ENCODE data around the gene UBTD2.

- no peak for TF ChIP-seq CTCF (IDR thresholded peaks at IDR 0.05)
- TF ChIP-seq EP300 (IDR thresholded peaks at IDR 0.05), result no peak
- TF ChIP-seq POLR2A (IDR thresholded peaks at IDR 0.05), result no peak
- no peak for TF ChIP-seq POLR2AphosphoS5 (IDR thresholded peaks at IDR 0.05)
Measured at GRCh38 chr5:172213126-172213525, 70.4 kb downstream of the UBTD2 start.
